ENCODE measurements around the gene RHD.
"Not testable (repeated sequence)": the region's sequence is repeated elsewhere in the genome, so short reads cannot be mapped to it uniquely, and the experiment has no call there.

RHD gene

DNA sequence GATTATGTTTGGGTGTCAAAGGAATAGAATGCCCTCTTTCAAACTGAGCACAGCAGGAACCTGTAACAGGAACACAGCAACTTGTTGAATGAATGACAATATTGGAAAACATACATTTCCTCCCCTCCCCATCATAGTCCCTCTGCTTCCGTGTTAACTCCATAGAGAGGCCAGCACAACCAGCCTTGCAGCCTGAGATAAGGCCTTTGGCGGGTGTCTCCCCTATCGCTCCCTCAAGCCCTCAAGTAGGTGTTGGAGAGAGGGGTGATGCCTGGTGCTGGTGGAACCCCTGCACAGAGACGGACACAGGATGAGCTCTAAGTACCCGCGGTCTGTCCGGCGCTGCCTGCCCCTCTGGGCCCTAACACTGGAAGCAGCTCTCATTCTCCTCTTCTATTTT is at the start of gene RHD:
Gene RHD, plus strand, starts transcription at position 272 of the 400 bp plus-strand sequence. Its CDS starts 39 bp downstream, at position 311.
- DNase-seq (ENCODE audit: low read depth) = not testable (repeated sequence)

DNA sequence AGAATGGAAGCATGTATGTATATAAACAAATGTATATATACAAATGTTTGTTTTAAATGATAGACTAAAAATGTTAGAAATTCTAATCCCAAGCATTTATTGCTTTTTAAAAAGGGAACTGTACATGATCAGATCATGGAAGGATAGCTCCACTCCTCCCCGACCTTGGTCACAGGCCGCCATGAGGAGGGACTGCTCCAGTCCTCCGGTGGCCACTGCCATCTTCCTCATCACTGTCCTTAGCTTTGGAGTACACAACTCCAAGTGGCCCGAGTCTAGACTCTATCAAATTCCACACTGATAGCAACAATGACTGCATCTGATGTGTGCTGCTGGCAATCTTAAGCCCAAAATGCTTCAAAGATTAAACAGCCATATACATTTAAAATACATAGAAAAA is 49.7 kb upstream of the RHD start:
- DNase-seq (ENCODE audit: low read depth) = no peak

DNA sequence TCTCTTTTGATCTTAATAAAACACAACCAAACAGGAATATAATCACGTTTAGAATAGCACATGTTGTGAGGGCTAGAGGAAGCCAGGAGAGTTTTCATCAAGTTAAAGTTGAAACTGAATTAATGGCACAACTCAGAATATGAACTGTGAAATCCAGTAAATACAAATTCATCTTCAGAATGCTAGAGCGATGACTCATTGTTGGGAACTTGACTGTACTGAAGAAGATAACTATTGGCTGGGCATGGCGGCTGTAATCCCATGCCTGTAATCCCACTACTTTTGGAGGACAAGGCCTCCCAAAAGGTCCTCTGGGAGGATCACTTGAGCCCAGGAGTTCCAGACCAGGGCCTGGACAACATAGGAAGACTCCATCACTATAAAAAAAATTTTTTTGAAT is 48.8 kb upstream of the RHD start:
- no peak for DNase-seq (ENCODE audit: low read depth)

DNA sequence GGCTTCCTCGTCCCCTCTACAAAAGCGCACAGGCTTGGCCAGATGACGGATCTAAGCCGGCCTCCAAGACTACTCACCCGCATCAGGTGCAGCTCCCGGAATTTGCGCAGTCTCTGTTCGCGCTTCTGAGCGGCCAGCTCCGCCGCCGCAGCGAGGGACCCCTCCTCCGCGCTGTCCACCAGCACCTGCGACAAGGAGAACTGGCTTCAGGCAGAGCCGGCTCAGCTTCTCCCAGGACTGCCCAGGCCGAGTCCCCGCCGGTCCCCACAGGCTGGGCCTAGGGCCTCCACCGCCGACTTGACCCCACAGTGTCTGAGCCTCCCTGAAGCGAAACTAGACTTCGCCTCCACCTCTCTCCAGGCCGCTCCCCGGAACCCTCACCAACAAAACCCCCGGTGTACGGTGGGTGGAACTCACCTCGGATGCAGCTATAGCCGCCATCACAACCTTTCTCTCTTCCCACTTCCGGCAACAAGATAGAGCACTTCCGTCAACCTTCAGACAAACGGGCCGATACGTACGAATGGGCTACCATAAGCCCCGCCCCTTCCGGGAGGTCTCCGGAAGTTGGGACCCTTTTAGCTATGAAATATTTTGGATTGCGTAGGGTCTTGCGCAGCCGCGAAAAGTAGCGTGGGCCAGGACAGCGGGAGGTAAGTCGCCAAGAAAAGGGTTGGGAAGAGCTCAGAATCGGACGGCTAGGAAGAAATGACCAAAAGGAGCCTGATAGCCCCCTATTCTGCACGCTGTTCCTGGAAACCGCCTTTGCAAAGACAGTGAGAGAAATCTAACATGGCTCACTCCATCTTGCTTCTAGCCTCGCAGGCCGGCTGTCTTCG is 40.1 kb upstream of the RHD start, which contains the start of gene SYF2:
Gene SYF2, minus strand, starts transcription at position 476 of the 839 bp plus-strand sequence. Its CDS starts 35 bp downstream, at position 441.
- peak; percentile 70 for DNase-seq (ENCODE audit: low read depth)

DNA sequence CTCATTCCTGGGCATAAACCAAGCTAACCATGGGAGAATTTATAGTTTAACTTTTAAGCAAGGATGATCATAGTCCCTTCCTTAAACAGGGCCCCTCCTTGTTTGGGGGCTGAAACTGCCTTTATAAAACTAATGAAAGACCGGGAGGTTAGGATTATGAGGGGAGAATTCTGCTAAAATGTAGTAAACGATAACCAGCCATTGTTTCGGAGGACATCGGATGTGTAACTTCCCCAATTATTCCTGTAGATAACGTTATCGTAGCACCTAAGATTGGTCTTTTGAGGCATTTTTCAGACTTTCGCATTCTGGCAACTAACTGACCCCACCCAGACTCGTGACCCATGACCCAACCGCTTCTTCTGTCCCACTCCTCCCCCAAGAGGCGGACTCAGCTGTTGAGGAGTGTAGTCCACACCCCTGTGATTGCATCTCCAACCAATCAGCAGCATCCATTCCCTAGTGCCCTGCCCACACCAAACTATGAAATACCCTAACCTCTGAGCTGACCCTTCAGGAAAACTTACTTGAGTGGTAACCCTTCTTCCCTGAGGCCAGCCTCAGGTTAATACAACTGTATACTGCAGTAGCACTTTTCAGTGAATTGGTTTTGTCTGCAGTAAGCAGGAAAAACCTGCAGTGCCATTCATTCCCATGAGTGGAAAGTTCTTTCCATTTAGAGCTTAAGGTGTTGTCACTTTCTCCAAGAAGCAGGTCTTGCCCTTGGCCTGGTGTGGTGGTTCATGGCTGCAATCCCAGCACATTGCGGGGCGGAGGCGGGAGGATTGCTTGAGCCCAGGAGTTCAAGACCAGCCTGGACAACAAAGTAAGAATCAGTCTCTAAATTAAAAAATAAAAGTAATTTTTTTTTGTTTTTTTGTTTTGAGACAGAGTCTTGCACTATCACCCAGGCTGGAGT is 39.2 kb upstream of the RHD start:
- DNase-seq (ENCODE audit: low read depth) = no peak

DNA sequence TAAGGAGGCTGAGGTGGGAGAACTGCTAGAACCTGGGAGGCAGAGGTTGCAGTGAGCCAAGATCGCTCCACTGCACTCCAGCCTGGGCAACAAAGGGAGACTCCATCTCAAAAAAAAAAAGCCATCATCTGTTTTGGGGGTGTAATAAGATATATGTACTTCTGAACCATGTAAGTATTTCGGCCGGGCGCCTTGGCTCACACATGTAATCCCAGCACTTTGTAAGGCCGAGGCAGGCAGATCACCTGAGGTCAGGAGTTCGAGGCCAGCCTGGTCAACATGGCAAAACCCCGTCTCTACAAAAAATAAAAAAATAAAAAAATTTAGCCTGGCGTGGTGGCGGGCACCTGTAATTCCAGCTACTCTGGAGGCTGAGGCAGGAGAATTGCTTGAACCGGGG is 36.9 kb upstream of the RHD start:
- not testable (repeated sequence) for DNase-seq (ENCODE audit: low read depth)

DNA sequence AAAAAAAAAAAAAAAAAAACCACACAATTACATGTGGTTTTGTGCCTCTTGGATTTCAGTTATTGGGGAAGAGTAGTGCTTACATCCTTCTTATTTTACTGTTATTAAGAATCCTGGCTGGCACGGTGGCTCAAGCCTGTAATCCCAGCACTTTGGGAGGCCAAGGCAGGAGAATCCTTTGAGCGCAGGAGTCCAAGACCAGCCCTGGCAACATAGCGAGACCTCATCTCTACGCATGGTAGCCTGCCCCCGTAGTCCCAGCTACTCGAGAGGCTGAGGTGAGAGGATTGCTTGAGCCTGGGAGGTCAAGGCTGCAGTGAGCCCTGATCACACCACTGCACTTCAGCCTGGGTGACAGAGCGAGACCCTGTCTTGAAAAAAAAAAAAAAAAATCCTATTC is 36.0 kb upstream of the RHD start:
- DNase-seq (ENCODE audit: low read depth) = not testable (repeated sequence)

DNA sequence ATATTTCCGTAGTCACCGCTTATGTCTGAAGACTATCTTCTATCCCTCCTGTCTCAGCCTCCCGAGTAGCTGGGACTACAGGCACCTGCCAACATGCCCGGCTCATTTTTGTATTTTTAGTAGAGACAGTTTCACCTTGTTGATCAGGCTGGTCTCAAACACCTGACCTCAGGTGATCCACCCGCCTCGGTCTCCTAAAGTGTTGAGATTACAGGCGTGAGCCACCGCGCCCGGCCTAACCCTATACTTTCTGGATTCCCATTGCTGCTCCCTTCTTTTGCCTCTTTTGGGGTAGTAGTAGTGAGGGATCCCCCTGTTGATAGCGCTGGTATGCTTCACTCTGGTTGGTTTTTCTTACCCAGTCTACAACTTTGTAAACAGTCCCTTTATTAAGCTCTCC is 34.3 kb upstream of the RHD start:
- DNase-seq (ENCODE audit: low read depth) = no peak

DNA sequence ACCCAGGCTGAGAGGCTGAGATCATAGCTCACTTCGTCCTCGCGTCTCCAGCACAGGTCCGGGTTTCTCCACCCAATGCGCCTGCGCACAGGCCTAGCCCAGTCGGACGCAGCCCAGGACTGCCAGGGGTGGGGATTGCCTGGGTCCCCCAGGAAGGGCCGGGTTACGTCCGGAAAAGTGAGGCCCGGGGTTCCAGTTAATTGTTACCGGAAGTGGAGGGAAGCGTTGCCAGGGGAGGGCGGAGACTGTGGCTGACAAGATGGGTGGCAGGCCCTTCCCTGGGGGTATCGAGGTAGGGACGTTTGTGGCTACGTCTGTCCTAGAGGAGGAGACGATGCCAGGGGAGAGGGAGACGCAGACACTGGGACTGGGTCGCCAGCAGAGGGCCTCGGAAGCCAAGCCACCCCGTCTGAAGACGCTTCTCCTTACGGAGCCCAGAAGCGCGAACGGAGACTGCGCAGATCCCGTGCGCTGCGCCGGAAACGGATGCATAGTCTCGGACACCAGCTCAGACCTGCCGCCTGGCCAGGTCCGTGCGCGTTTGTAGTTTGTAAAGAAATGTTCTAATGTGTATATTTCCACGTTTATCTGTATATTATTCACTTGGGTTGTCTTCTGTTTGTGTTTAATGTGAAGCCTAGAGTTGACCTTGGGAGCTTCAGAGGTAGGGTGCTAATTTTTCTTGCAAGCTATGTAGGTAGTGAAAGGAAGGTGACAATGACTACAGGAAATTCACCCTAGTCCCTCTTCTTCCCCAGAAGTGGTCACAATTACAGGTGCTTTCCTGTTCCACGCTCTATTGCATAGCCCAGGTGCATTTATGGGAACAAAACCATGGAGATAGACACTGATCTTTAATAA is 32.4 kb upstream of the RHD start:
- DNase-seq (ENCODE audit: low read depth) = peak; percentile 75

DNA sequence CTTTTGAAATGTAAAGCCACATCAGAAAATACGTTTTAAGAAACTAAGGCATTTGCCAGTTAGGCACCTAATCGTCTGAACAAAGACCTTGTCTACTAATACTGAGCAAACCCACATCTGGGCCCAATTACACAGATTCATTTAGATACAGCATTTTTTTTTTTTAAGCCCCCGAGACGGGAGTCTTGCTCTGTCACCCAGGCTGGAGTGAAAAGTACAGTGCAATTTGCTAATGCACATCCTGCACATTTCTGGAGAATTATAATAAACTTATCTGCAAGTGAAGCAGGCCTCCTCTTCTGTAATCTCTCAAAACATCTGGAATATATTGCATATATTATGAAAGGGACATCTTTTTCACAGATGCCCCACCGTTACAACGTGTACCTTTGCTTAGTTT is 28.4 kb upstream of the RHD start:
- no peak for DNase-seq (ENCODE audit: low read depth)

DNA sequence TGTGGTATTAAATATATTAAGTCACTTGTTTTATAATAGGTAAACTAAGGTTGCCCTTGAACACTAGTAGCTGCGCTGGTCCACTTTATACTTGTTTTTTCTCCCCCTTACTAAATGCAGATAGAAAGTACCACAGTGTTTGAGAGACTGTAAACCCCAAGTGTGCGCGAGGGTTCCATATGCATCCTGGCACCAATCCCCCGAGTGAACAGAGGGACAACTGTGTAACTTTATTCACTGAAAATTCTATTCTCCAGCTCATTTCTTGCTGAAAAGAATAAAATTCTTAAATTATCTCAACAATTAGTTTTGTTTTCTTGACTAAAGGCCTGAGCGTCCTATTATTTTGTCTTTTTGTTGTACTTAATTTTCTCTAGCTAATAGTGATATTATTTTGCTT is 26.9 kb upstream of the RHD start:
- DNase-seq (ENCODE audit: low read depth) = no peak

DNA sequence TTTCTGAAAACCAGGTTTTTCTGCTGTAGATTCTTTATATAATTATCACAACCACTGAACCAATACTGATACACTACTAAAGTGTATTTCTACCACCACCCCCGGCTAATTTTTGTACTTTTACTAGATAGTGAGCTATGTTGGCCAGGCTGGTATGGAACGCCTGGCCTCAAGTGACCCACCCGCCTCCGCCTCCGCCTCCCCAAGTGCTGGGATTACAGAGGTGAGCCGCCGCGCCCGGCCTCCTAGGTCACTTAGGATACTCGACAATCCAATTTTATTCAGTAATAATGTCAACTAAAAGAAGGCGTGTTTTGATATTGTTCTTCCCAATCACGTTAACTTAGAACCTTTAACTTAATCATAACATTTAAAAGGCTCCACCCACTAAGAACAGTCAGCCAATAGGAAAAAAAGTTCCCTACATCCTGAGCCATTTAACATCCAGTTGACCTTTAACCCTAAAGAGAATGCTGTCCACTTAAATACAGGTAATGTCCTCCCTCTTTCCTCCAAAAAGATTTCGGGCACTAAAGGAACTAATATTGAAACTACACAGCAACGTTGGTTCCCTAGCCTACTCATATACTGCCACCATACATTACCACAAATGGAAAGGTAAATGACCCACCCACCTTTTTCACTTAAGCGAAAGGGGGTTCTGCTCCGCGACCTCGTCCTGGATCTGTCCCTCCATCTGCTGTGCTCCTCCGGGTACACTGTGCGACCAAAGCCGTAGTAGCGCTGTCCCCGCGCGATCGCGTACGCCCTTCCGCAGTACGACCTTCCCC is 26.3 kb upstream of the RHD start:
- no peak for DNase-seq (ENCODE audit: low read depth)

DNA sequence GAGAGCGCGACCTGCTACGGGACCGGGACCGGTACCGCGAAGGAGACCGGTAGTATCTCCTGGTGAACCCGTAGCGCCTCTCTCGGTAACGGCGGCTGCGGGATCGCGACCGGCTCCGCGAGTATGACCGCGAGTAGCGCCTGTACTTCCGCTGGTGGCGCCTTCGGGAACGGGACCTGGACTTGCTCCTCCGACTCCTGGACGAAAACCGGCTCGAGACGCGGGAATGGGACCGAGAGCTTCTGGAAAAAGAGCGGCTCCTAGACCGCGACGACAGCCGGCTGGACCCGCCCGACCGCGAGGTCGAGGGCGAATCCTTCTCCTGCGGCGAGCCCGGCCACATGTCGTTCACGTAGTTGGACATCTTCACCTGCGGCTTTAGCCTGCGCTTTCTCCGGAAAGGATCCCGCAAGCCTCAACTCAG is 25.7 kb upstream of the RHD start:
- DNase-seq (ENCODE audit: low read depth) = no peak

DNA sequence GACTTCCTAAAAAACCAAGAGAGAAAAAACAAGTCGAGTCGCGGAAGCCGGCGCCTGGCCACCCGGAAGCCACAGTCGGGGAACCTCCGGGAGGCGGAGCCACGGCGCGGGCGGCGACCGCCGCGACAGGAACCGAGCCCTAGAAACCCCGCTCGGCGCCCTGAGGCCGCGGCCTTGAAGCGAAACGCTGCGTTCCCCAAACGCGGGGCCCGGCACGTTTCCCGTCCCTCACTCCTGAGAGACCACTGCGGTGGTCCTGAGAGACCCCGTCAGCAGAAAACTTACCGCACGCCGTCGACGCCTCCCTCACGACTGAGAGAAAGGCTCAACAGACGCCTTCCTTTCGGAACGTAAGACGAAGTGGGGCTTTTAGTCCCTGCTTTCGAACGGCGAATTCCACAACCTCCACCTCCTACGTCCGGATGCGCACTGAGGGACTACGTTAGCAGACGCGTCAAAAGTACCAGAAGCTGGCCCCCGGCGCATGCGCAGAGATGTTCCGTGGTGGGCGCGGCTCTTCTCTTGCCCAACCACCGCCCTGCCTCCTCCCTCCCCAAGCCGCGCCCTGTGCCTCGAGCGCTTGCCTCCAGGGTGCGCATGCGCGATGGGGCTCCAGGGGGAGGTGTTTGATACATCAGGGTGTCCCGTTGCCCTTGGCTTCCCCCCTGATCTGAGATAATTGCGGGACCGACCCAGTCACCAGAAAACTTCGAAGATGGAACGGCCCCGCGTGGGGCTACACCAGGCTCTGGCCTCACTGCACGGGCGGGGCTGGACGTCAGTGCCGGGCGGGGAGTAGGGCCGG is 25.1 kb upstream of the RHD start, which contains the start of gene RSRP1:
Gene RSRP1, minus strand, starts transcription at position 431 of the 805 bp plus-strand sequence. CDS start 491 bp downstream, outside the sequence.
- peak; percentile 99 for DNase-seq (ENCODE audit: low read depth)

DNA sequence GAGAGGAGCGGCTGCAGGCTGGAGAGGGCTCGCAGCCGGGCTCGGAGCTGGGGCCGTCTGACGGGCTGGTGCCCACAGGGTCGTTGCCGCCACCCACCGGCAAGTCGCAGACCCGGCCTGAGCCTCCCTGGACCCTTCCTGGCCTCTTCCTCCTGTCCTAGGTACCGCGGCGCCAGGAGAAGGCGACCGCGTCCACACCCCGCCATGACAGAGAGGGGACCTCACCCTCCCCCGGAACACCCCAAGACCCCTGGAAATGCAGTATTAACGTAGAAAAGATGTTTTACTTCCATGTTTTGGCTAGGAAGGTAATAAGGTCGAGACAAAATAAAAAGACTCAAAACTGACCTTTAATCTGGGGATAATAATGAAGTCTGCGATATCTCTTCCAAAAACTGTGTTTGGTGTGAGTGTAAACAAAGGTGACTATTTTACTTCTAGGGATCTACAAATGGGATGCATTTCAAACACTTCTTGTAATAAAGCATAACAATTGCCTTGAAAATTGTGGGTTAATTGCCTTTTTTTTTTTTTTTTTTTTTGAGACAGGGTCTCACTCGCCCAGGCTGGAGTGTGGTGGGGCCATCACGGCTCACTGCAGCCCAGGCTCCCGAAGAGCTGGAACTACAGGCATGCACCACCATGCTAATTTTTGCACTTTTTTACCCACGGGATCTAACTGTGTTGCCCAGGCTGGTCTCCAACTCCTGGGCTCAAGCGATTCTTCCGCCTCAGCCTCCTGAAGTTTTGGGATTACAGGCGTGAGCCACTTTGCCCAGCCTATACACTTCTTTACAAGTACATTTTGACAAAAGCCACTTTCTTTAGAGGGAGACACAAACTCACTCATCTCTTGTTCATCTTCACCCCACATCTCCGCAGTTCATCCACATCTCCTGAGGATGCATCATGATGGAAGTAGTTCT is 24.2 kb upstream of the RHD start:
- DNase-seq (ENCODE audit: low read depth) = no peak

DNA sequence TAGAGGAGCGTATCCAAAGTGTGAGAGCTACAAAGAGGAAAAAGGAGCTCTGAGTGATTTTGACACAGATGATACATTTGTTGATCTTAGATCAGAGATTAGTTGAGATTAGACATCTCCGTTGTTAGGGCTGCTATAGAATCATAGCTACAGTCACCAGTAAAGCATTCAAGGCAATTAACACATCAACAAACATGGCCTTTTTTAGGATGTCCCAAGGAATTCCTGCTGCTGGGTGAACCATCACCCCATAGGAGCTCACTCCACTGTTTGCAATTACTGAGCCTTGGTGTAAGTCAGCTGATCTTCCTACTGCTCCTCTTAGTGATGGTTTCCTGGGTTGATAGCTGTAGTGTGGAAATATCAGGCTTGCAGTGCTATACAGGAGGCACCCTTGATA is 18.4 kb upstream of the RHD start:
- no peak for DNase-seq (ENCODE audit: low read depth)

DNA sequence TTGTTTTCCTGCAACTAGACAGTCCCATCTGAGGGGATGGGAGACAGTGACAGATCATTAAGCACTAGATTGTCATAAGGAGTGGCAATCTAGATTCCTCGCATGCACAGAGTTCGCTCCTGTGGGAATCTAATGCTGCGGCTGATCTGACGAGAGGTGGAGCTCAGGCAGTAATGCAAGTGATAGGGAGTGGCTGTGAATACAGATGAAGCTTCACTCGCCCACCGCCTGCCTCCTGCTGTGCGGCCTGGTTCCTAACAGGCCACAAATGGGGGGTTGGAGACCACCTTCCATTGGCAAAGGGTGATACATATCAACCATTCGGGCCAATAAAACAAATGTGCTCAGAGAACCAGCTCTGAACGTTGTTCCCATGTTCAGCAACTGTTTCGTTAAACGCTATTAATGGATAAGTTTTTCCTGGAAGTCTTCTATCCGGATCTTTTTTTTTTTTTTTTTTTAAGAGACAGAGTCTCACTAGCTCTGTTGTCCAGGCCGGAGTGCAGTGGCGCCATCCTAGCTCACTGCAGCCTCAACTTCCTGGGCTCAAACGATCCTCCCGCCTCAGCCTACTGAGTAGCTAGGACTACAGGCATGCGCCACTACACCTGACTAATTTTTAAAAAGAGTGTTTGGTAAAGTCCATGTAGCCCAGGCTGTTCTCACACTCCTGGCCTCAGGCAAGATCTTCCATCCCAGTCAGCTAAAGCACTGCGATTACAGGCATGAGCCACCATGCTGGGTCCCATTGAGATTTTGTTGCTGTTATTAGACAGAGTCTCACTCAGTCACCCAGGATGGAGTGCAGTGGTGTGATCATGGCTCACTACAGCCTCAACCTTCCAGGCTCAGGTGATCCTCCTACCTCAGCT is 16.4 kb upstream of the RHD start:
- DNase-seq (ENCODE audit: low read depth) = no peak

DNA sequence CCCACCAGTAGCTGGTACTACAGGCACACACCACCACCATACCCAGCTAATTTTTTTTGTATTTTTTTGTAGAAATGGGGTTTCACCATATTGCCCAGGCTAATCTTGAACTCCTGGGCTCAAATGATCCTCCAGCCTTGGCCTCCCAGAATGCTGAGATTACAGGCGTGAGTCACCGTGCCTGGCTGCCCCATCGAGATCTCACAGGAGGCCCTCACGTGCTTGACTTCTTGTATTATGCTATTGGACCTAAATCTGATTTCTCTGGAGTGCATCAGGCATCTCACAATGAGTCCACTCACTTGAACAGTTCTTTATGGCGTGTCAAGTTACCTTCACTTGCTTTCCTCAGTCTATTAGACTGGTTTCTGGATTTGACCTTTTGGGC is 15.7 kb upstream of the RHD start:
- DNase-seq (ENCODE audit: low read depth) = no peak

All from stimulated activated CD8-positive, alpha-beta memory T cell treated with anti-CD3 and anti-CD28 coated beads, Interleukin-15, amount 100 ng/mL, for 24 hours (primary cell).